Coronary artery (tissue), 2 donors: ENCODE data around the gene VIL1.

Experiments
- DNase-seq: peaks from one replicate; pipeline ENCODE4 v3.0.0-alpha.2; 2017; ENCODE audit warnings: low spot score
- H3K27ac ChIP-seq, 2 donors: fragments of 200-600 bp; sonication (generic); one replicate each; pipeline ENCODE4 v1.5.1; 2016 to 2019
- H3K4me3 ChIP-seq: fragments of 200-600 bp; sonication (generic); 2 replicates; pipeline ENCODE4 v1.5.1; 2016; ENCODE audit warnings: mild to moderate bottlenecking, moderate library complexity
- TF ChIP-seq, protein P1 (sequence below): fragments of 200-600 bp; sonication (generic); IDR thresholded peaks from one replicate; pipeline ENCODE4 v1.5.1; 2019; ENCODE audit warnings: antibody characterized with exemption

The VIL1 gene

DNA sequence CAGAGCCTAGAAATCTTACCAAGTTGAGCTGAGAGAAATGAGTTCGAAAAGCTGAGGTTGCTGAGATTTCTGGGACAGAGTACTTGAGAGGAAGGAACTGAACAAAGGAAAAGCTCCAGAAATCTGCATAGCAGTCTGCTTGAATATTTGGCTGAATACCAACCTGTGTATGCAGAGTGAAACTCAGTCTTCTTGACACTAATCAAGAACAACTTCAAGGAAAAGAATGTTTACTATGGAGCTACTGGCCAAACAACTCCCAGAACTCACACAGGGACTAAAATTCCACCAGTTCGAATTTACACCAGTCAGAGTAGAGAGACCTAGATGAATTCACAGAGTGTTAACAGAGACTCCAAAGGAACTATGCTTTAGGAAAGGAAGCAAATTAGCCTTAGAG lies 82.7 kb downstream of the VIL1 start:
- TF ChIP-seq, protein P1, sequence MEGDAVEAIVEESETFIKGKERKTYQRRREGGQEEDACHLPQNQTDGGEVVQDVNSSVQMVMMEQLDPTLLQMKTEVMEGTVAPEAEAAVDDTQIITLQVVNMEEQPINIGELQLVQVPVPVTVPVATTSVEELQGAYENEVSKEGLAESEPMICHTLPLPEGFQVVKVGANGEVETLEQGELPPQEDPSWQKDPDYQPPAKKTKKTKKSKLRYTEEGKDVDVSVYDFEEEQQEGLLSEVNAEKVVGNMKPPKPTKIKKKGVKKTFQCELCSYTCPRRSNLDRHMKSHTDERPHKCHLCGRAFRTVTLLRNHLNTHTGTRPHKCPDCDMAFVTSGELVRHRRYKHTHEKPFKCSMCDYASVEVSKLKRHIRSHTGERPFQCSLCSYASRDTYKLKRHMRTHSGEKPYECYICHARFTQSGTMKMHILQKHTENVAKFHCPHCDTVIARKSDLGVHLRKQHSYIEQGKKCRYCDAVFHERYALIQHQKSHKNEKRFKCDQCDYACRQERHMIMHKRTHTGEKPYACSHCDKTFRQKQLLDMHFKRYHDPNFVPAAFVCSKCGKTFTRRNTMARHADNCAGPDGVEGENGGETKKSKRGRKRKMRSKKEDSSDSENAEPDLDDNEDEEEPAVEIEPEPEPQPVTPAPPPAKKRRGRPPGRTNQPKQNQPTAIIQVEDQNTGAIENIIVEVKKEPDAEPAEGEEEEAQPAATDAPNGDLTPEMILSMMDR: no peak
- Histone ChIP-seq H3K4me3 (no peak overlapping the region), H3K27ac (no peak overlapping the region)
- DNase-seq: no peak
